Fibroblast of villous mesenchyme (primary cell): ENCODE results near the gene PPP1R14D. TPM values are rescaled to one million over a fixed set of nuclear protein-coding genes. Genes with fewer than 3 reads are reported as not detected.
A peak's percentile ranks its signal among the peaks of the same experiment; 100 is the strongest.

Experiments
- DNase-seq: peaks from one replicate; pipeline ENCODE4 v3.0.0-alpha.2; 2010; ENCODE audit warnings: low read depth
- H3K4me3 ChIP-seq: 2 replicates; pipeline ENCODE4 v1.5.1; 2011; ENCODE audit warnings: low read depth, mild to moderate bottlenecking, low read length
- CTCF ChIP-seq: IDR thresholded peaks from 2 replicates; pipeline ENCODE4 v1.5.1; 2012; ENCODE audit warnings: low read depth, mild to moderate bottlenecking, low read length; ENCODE audit not compliant: insufficient read depth
- total RNA-seq: library from RNA; depleted of rRNA; stranded (reverse); fragments of >200 nt; gene quantifications from 2 replicates; pipeline ENCODE4 v1.2.3, GENCODE V29; 2012

PPP1R14D gene
- total RNA-seq, 1 donor: not detected

GRCh38 chr15:40844696-40845030, 16.2 kb upstream of the PPP1R14D start:
- DNase-seq: no peak
- TF ChIP-seq CTCF: no peak
- H3K4me3 ChIP-seq: peak overlapping the region; percentile 50

GRCh38 chr15:40843885-40844695, 15.6 kb upstream of the PPP1R14D start, which contains the start of gene SPINT1:
TSS of gene SPINT1 (plus strand) at chr15:40844048. CDS start at chr15:40844555, 507 bp downstream.
- DNase-seq: no peak
- H3K4me3 ChIP-seq: peak within 1 kb of the TSS; percentile 50

GRCh38 chr15:40843261-40843884, 14.9 kb upstream of the PPP1R14D start:
- DNase-seq: no peak
- no peak for TF ChIP-seq CTCF
- H3K4me3 ChIP-seq: peak overlapping the region; percentile 50

More at GRCh38 chr15:40843885-40844695, 15.6 kb upstream of the PPP1R14D start, which contains the start of gene SPINT1:
- TF ChIP-seq CTCF: no peak

- no peak for DNase-seq
- no peak overlapping the region for H3K4me3 ChIP-seq
- no peak for TF ChIP-seq CTCF
These were observed 13.2 kb upstream of the PPP1R14D start for GRCh38 chr15:40841741-40842140.

- no peak overlapping the region for H3K4me3 ChIP-seq
- DNase-seq: no peak
- TF ChIP-seq CTCF: no peak
These were observed 10.2 kb upstream of the PPP1R14D start for GRCh38 chr15:40838756-40839155.

- TF ChIP-seq CTCF: no peak
- no peak for DNase-seq
- H3K4me3 ChIP-seq: no peak overlapping the region
These were observed 7.5 kb upstream of the PPP1R14D start for GRCh38 chr15:40836020-40836419.
